H54 (cell line): ENCODE data around the gene PLCG2.
"Not testable (repeated sequence)": the region's sequence is repeated elsewhere in the genome, so short reads cannot be mapped to it uniquely, and the experiment has no call there.

ENCODE experiments used
- DNase-seq: peaks from one replicate; pipeline ENCODE4 v3.0.0; 2011; ENCODE audit warnings: low spot score, mixed read lengths; ENCODE audit not compliant: insufficient read length
- FAIRE-seq: peaks from 3 replicates; lab custom pipeline; 2011; peaks lifted over from hg19 to GRCh38; lab: Jason Lieb, UNC
- POLR2A ChIP-seq: IDR thresholded peaks from 2 replicates; pipeline ENCODE4 v1.6.1; 2011; ENCODE audit warnings: low read depth, mild to moderate bottlenecking, low read length

Gene PLCG2

GRCh38 chr16:81932668-81933067, 153.6 kb downstream of the PLCG2 start:
- no peak for DNase-seq
- no peak for FAIRE-seq
- no peak for TF ChIP-seq POLR2A

GRCh38 chr16:81933361-81933760, 154.3 kb downstream of the PLCG2 start:
- no peak for FAIRE-seq
- no peak for TF ChIP-seq POLR2A
- DNase-seq: no peak

- not testable (repeated sequence) for FAIRE-seq, DNase-seq
These were observed 155.6 kb downstream of the PLCG2 start for GRCh38 chr16:81934711-81935110.

- no peak for TF ChIP-seq POLR2A
- DNase-seq (no peak), FAIRE-seq (no peak)
These were observed 157.3 kb downstream of the PLCG2 start for GRCh38 chr16:81936209-81937000.

GRCh38 chr16:81937305-81938038, 158.4 kb downstream of the PLCG2 start:
- no peak for DNase-seq
- TF ChIP-seq POLR2A: no peak
- FAIRE-seq: no peak

- FAIRE-seq: no peak
- DNase-seq: no peak
- TF ChIP-seq POLR2A: no peak
These were observed 159.5 kb downstream of the PLCG2 start for GRCh38 chr16:81938326-81939163.

GRCh38 chr16:81939164-81940056, 160.3 kb downstream of the PLCG2 start:
- DNase-seq: no peak
- no peak for FAIRE-seq
- TF ChIP-seq POLR2A: no peak

GRCh38 chr16:81940781-81941560, 161.9 kb downstream of the PLCG2 start:
- no peak for TF ChIP-seq POLR2A
- DNase-seq (peak; percentile 41), FAIRE-seq (no peak)

- TF ChIP-seq POLR2A: no peak
- FAIRE-seq: no peak
These were observed 163.0 kb downstream of the PLCG2 start for GRCh38 chr16:81942007-81942601.

GRCh38 chr16:81945665-81946064, 166.6 kb downstream of the PLCG2 start:
- no peak for FAIRE-seq
- TF ChIP-seq POLR2A: no peak
- DNase-seq: no peak

More at GRCh38 chr16:81942007-81942601, 163.0 kb downstream of the PLCG2 start:
- DNase-seq: no peak

GRCh38 chr16:81946206-81946605, 167.1 kb downstream of the PLCG2 start:
- no peak for DNase-seq
- TF ChIP-seq POLR2A: no peak
- FAIRE-seq: no peak

- FAIRE-seq: no peak
- no peak for TF ChIP-seq POLR2A
- DNase-seq: no peak
These were observed 172.5 kb downstream of the PLCG2 start for GRCh38 chr16:81951564-81951963.
